NCI-H2029 treated with DMSO at 0.1 percent for 48 hours (cell line): Measurements from ENCODE around the gene PSAP.
A peak's percentile ranks its signal among the peaks of the same experiment; 100 is the strongest.
"Not testable (repeated sequence)": the region's sequence is repeated elsewhere in the genome, so short reads cannot be mapped to it uniquely, and the experiment has no call there.

Source experiments
- DNase-seq: peaks from one replicate; lab custom pipeline; 2025; lab: John Stamatoyannopoulos, UW

Gene PSAP

GRCh38 chr10:71850743-71851464, at the start of gene PSAP:
PSAP (minus strand) TSS chr10:71851251; CDS start chr10:71851221, 30 bp downstream.
- peak; percentile 62 for DNase-seq

GRCh38 chr10:71900441-71901180, 49.6 kb upstream of the PSAP start:
- no peak for DNase-seq

GRCh38 chr10:71899665-71900412, 48.8 kb upstream of the PSAP start:
- no peak for DNase-seq

- DNase-seq = not testable (repeated sequence)
Measured at GRCh38 chr10:71898346-71898745, 47.3 kb upstream of the PSAP start.

- no peak for DNase-seq
Measured at GRCh38 chr10:71893920-71894319, 42.9 kb upstream of the PSAP start.

- DNase-seq = no peak
Measured at GRCh38 chr10:71893258-71893815, 42.3 kb upstream of the PSAP start.

GRCh38 chr10:71891437-71891836, 40.4 kb upstream of the PSAP start:
- DNase-seq = no peak

GRCh38 chr10:71889388-71889987, 38.4 kb upstream of the PSAP start:
- DNase-seq = no peak

GRCh38 chr10:71888623-71889387, 37.8 kb upstream of the PSAP start:
- DNase-seq = no peak

GRCh38 chr10:71888248-71888622, 37.2 kb upstream of the PSAP start:
- DNase-seq = no peak

- no peak for DNase-seq
Measured at GRCh38 chr10:71887743-71888142, 36.7 kb upstream of the PSAP start.

- no peak for DNase-seq
Measured at GRCh38 chr10:71882813-71883659, 32.0 kb upstream of the PSAP start.

- no peak for DNase-seq
Measured at GRCh38 chr10:71881647-71882355, 30.8 kb upstream of the PSAP start.

GRCh38 chr10:71881307-71881624, 30.2 kb upstream of the PSAP start:
- not testable (repeated sequence) for DNase-seq

- DNase-seq = no peak
Measured at GRCh38 chr10:71880425-71881306, 29.6 kb upstream of the PSAP start.

- no peak for DNase-seq
Measured at GRCh38 chr10:71878327-71879034, 27.4 kb upstream of the PSAP start.

- DNase-seq = no peak
Measured at GRCh38 chr10:71877821-71878220, 26.8 kb upstream of the PSAP start.

- DNase-seq = not testable (repeated sequence)
Measured at GRCh38 chr10:71874680-71875354, 23.8 kb upstream of the PSAP start.
